RWPE1 (cell line): ENCODE measurements around the gene CHFR.
A peak's percentile ranks its signal among the peaks of the same experiment; 100 is the strongest.
"Not testable (repeated sequence)": the region's sequence is repeated elsewhere in the genome, so short reads cannot be mapped to it uniquely, and the experiment has no call there.

Experiments
- CTCF ChIA-PET: fragments of 350-600 bp; sonication (Branson Sonifier 250); formaldehyde crosslinking; extraction: SDS; loops from one replicate; lab custom pipeline; 2021; lab: Yijun Ruan, JAX
- POLR2A ChIA-PET: fragments of 400-600 bp; formaldehyde crosslinking; extraction: SDS; loops from one replicate; lab custom pipeline; 2020; ENCODE audit warnings: antibody characterized with exemption; ENCODE audit not compliant: low non-redundant PET; lab: Yijun Ruan, JAX
- DNase-seq: peaks from one replicate; pipeline ENCODE4 v3.0.0; 2012; ENCODE audit warnings: low spot score
- H3K27ac ChIP-seq: fragments of 450-650 bp; 2 replicates; pipeline ENCODE4 v1.5.1; 2017
- CTCF ChIP-seq: fragments of 450-650 bp; conservative IDR thresholded peaks from 2 replicates; pipeline ENCODE4 v1.5.1; 2017; ENCODE audit warnings: low read depth, mild to moderate bottlenecking

Gene CHFR

GRCh38 chr12:132840536-132840935 lies 46.9 kb downstream of the CHFR start:
- H3K27ac ChIP-seq: no peak overlapping the region
- POLR2A ChIA-PET: no interaction called here
- no peak for DNase-seq
- TF ChIP-seq CTCF: no peak
- CTCF ChIA-PET: no interaction called here

DNA sequence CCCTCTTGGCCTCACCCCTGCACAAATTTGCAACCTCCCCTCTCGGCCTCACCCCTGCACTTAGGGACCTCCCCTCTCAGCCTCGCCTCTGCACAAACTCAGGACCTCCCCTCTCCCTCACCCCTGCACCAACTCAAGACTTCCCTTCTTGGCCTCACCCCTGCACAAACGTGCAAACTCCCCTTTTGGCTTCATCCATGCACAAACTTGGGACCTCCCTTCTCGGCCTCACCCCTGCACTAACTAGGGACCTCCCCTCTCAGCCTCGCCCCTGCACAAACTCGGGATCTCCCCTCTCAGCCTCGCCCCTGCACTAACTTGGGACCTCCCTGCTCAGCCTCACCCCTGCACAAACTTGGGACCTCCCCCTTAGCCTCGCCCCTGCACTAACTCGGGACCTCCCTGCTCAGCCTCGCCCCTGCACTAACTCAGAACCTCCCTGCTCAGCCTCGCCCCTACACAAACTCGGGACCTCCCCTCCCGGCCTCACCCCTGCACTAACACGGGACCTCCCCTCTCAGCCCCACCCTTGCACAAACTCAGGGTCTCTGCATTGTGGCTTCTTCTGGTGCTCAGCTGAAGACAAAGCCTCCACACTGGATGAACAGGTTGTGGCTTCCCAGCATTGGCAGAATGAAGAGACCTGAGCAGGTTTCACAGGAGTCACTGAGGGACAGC lies 47.7 kb downstream of the CHFR start:
- no peak for DNase-seq
- TF ChIP-seq CTCF: no peak
- POLR2A ChIA-PET: no interaction called here
- H3K27ac ChIP-seq: no peak overlapping the region
- CTCF ChIA-PET: no interaction called here

DNA sequence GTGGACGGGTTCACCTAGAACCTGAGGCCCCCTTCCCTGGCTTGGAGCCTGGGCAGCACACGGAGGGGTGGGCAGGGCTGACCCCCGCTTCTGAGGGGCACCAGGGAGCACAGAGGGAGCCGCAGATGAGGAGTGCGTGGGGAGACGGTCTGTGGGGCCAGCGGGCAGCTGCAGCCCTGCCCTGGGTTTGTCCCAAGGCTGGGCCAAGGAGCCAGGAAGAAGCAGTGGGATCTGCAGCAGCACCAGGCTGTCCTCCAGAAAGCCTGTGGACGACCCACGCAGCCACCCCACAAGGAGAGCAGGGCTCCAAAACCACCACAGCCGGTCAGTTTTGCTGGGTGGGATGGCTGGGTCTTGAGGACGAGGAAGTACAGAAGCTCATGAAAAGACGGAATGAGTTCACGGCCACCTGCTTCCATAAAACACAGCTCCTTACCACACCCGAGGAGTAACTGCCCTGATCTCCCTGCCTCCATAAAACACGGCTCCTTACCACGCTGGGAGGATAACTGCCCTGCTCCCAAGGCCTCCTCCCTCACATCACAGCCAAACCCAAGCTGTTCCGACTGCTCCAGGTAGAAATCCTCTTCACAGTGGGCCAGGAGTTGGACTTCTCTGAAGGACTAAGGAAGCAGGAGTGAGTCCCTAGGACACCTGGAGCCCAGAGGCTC lies 48.9 kb downstream of the CHFR start:
- ChIA-PET CTCF (no interaction called here), POLR2A (interaction anchor here (0.6 to 0.8 kb wide), 2 partner anchors 32 to 78 kb away, joined by 3 read pairs; no protein-coding TSS in a partner anchor)
- peak overlapping the region; percentile 11 for H3K27ac ChIP-seq
- no peak for TF ChIP-seq CTCF
- DNase-seq: no peak

- DNase-seq: no peak
- H3K27ac ChIP-seq: peak overlapping the region; percentile 11; the same call in 1 of the 2 replicates
- no peak for TF ChIP-seq CTCF
- ChIA-PET CTCF (no interaction called here), POLR2A (interaction anchor here (0.8 kb wide), 1 partner anchor 78 kb away, joined by 3 read pairs; no protein-coding TSS in a partner anchor)
These were observed 49.6 kb downstream of the CHFR start for GRCh38 chr12:132837693-132838409.

- ChIA-PET POLR2A (no interaction called here), CTCF (no interaction called here)
- no peak for TF ChIP-seq CTCF
- no peak for DNase-seq
- H3K27ac ChIP-seq: no peak overlapping the region
These were observed 50.5 kb downstream of the CHFR start for GRCh38 chr12:132836795-132837331.

DNA sequence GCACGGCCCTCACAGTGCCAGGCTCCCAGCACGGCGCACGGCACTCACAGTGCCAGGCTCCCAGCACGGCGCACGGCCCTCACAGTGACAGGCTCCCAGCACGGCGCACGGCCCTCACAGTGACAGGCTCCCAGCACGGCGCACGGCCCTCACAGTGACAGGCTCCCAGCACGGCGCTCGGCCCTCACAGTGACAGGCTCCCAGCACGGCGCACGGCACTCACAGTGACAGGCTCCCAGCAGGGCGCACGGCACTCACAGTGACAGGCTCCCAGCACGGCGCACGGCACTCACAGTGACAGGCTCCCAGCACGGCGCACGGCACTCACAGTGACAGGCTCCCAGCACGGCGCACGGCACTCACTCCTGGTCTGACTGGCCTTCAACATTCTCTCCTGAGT lies 51.2 kb downstream of the CHFR start:
- POLR2A ChIA-PET, DNase-seq, CTCF ChIA-PET, H3K27ac ChIP-seq: not testable (repeated sequence)
